Measurements from ENCODE around the gene LAMB2.

LAMB2 gene

GRCh38 chr3:49161197-49161596, 28.3 kb upstream of the LAMB2 start:
- Histone ChIP-seq H3K27ac (replicated peaks) (peak overlapping the region; percentile 52; the same call in 1 of the 2 replicates), H3K27me3 (ENCODE audit: insufficient read depth, poor library complexity, severe bottlenecking) (no peaks in the 10 kb centered on the region), H3K4me3 (replicated peaks; ENCODE audit: insufficient read depth, low read length) (no peak overlapping the region)
- TF ChIP-seq SPI1 (IDR thresholded peaks at IDR 0.05; ENCODE audit: borderline replicate concordance, low read depth) (no peak), REST (IDR thresholded peaks at IDR 0.05; ENCODE audit: insufficient replicate concordance, low read depth) (no peak), CTCF (IDR thresholded peaks at IDR 0.05; ENCODE audit: insufficient read depth, low read length) (no peak), GABPA (IDR thresholded peaks at IDR 0.05; ENCODE audit: low read depth) (no peak), POLR2AphosphoS5 (IDR thresholded peaks at IDR 0.05; ENCODE audit: low read depth) (no peak; the same call in 1 of the 2 replicates)
- DNase-seq (ENCODE audit: low read depth in 1 of 2, low spot score in 1 of 2), result no peak

GRCh38 chr3:49158792-49159191, 25.9 kb upstream of the LAMB2 start:
- Histone ChIP-seq H3K27me3 (ENCODE audit: insufficient read depth, poor library complexity, severe bottlenecking) (no peaks in the 10 kb centered on the region), H3K27ac (replicated peaks) (no peak overlapping the region), H3K4me3 (replicated peaks; ENCODE audit: insufficient read depth, low read length) (no peak overlapping the region)
- TF ChIP-seq GABPA (IDR thresholded peaks at IDR 0.05; ENCODE audit: low read depth) (no peak), REST (IDR thresholded peaks at IDR 0.05; ENCODE audit: insufficient replicate concordance, low read depth) (no peak), POLR2AphosphoS5 (IDR thresholded peaks at IDR 0.05; ENCODE audit: low read depth) (no peak), SPI1 (IDR thresholded peaks at IDR 0.05; ENCODE audit: borderline replicate concordance, low read depth) (no peak), CTCF (IDR thresholded peaks at IDR 0.05; ENCODE audit: insufficient read depth, low read length) (no peak)
- DNase-seq (ENCODE audit: low read depth in 1 of 2, low spot score in 1 of 2), result no peak

GRCh38 chr3:49158103-49158709, 25.4 kb upstream of the LAMB2 start:
- Histone ChIP-seq H3K27ac (replicated peaks) (no peak overlapping the region), H3K27me3 (ENCODE audit: insufficient read depth, poor library complexity, severe bottlenecking) (no peaks in the 10 kb centered on the region), H3K4me3 (replicated peaks; ENCODE audit: insufficient read depth, low read length) (no peak overlapping the region)
- DNase-seq (ENCODE audit: low read depth in 1 of 2, low spot score in 1 of 2), result peak; percentile 28 to 74
- peak; percentile 27 for TF ChIP-seq CTCF (IDR thresholded peaks at IDR 0.05; ENCODE audit: insufficient read depth, low read length)
- no peak for TF ChIP-seq GABPA (IDR thresholded peaks at IDR 0.05; ENCODE audit: low read depth)

- H3K27me3 ChIP-seq (ENCODE audit: insufficient read depth, poor library complexity, severe bottlenecking), result no peaks in the 10 kb centered on the region
- DNase-seq (ENCODE audit: low read depth in 1 of 2, low spot score in 1 of 2), result no peak
- H3K27ac ChIP-seq (replicated peaks), result no peak overlapping the region
- H3K4me3 ChIP-seq (replicated peaks; ENCODE audit: insufficient read depth, low read length), result no peak overlapping the region
- TF ChIP-seq POLR2AphosphoS5 (IDR thresholded peaks at IDR 0.05; ENCODE audit: low read depth) (no peak), REST (IDR thresholded peaks at IDR 0.05; ENCODE audit: insufficient replicate concordance, low read depth) (no peak), GABPA (IDR thresholded peaks at IDR 0.05; ENCODE audit: low read depth) (no peak), CTCF (IDR thresholded peaks at IDR 0.05; ENCODE audit: insufficient read depth, low read length) (no peak), SPI1 (IDR thresholded peaks at IDR 0.05; ENCODE audit: borderline replicate concordance, low read depth) (no peak)
Measured at GRCh38 chr3:49157289-49157688, 24.4 kb upstream of the LAMB2 start.
